Mammary epithelial cell (primary cell): ENCODE measurements around the gene NARF.

ENCODE experiments used
- CTCF ChIP-seq, 2 donors: IDR thresholded peaks in 1 of 2; conservative IDR thresholded peaks in 1 of 2; 2 replicates each; pipeline ENCODE4 v1.5.1; 2011 to 2012; ENCODE audit warnings: inconsistent platforms in 2 of 2, low read length in 2 of 2, mild to moderate bottlenecking in 2 of 2, control low read depth in 1 of 2, low read depth in 1 of 2; ENCODE audit not compliant: insufficient read depth in 1 of 2; ENCODE audit errors: extremely low read depth in 1 of 2
- EZH2 ChIP-seq: IDR thresholded peaks from 2 replicates; pipeline ENCODE4 v1.6.1; 2012; ENCODE audit warnings: low read length, inconsistent platforms, borderline replicate concordance

GRCh38 chr17:82536512-82537201, 78.1 kb downstream of the NARF start:
- TF ChIP-seq CTCF (conservative IDR thresholded peaks at IDR 0.05 in 1 of 2, IDR thresholded peaks at IDR 0.05 in 1 of 2; ENCODE audit: extremely low read depth in 1 of 2, insufficient read depth in 1 of 2, low read depth in 1 of 2, low read length in 2 of 2) (no peak), EZH2 (no peak)
